Cerebellar cortex (tissue), 1 donor: ENCODE results near the gene PLXNB3.

Experiments
- DNase-seq: peaks from one replicate; pipeline ENCODE4 v3.0.0-alpha.2; 2015; ENCODE audit warnings: low spot score

Gene PLXNB3

DNA sequence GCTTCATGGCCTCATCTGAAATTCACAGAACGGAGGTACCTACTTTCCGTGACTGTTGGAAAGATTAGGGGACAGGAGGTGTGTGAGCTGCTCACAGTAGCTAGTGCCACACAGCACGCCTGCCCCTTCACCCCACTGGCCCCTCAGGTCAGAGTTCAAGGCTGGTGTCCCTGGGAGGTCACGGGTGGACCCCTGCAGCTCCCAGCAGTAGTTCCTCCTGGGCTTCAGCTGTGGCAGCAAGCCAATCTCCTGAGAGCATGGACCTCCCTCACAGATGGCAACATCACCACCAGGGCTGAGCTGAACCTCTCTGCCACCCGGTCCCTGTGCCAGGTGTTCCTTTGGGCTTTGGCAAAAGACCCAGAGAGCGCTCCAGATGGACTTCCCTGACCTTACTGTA is 28.3 kb downstream of the PLXNB3 start:
- no peak for DNase-seq

GRCh38 chrX:153793291-153793690 is 29.2 kb downstream of the PLXNB3 start:
- no peak for DNase-seq

DNA sequence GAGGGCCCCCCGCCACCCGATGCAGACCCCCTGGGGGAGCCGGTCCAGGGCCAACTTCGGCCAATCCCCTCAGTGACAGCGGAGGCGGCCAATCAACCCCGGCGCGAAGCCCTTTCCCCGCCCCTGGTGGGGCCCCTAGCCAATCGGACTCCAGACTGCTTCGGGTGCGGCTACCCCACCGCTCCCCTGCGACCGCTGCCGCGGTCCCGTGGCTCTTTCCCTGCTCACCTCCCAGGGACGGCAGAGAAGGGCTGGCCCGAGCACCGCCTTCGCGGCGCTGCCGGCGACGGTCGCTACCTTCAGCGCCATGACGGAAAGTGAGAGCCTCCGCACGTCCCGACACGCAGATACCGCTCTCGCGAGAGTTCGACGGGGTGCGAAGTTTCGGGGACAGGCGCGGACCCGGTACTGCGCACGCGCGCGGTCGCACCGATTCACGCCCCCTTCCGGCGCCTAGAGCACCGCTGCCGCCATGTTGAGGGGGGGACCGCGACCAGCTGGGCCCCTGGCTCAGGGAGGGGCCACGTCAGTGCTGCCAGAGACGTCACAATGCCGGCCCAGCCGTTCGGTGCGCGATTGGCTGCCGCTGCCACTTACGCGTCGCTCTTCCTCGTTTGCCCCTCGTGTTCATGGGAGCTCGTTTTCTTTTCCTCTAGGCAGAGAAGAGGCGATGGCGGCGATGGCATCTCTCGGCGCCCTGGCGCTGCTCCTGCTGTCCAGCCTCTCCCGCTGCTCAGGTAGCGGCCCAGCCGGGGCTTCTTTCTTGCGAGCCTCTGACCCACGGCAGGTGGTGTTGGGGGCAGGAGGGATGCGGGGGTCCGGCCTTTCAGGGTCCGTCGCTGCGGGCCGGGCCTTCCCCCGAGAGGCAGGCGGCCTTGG is 30.2 kb downstream of the PLXNB3 start, which contains the start of the genes IDH3G and SSR4:
Gene IDH3G, minus strand, starts transcription at position 358 of the 879 bp plus-strand sequence. Its CDS starts 49 bp downstream, at position 309.
Gene SSR4, plus strand, starts transcription at position 651 of the 879 bp plus-strand sequence. Its CDS starts 20 bp downstream, at position 671.
- peak; percentile 92 for DNase-seq

GRCh38 chrX:153794897-153795816 is 31.1 kb downstream of the PLXNB3 start:
- DNase-seq, result no peak

GRCh38 chrX:153797415-153798015 is 33.5 kb downstream of the PLXNB3 start:
- DNase-seq, result no peak

DNA sequence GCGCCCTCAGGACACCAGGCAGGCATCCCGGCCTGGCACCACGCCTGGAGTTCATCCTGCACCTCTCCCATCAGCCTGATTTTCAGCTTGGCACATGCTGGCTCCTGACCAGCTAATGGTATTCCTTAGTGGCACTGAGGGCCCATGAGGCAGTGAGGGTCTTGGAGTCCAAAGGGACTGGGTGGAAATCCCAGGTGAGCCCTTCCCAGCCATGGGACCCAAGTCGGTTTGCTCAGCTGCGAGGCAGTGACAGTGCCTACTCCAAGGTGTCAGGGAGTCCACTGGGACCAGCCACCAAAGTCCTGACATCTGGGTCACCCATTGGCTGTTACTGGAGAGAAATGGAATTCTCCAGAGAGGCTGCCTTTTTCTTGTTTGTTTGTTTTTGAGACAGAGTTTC is 35.3 kb downstream of the PLXNB3 start:
- DNase-seq, result no peak

GRCh38 chrX:153800177-153800722 is 36.2 kb downstream of the PLXNB3 start:
- no peak for DNase-seq

DNA sequence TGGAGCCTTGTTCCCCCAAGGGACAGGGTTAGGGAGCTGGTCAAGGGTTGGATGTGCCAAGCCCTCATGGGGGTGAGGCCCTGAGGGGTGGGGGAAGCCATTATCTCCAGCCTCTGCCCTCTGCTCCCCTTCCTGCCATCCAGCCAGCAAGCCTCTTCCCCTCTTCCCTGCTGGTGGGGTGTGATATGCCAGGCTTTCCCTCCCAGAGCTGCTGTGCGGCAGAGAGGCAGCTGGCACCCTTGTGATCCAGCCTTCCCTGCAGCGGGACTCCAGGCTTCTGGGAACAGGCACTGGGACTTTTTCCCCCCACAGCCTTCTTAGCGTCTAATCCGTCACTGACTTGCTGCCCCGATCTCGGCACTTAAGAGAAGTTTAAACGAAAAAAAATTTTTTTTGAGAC is 36.7 kb downstream of the PLXNB3 start:
- no peak for DNase-seq

GRCh38 chrX:153801669-153802068 is 37.6 kb downstream of the PLXNB3 start:
- DNase-seq, result no peak

- DNase-seq, result no peak
Observed at GRCh38 chrX:153802513-153803045, 38.5 kb downstream of the PLXNB3 start.

- DNase-seq, result no peak
Observed at GRCh38 chrX:153803211-153804099, 39.4 kb downstream of the PLXNB3 start.

GRCh38 chrX:153804100-153804595 is 40.1 kb downstream of the PLXNB3 start:
- DNase-seq, result no peak

- no peak for DNase-seq
Observed at GRCh38 chrX:153804621-153805020, 40.6 kb downstream of the PLXNB3 start.

DNA sequence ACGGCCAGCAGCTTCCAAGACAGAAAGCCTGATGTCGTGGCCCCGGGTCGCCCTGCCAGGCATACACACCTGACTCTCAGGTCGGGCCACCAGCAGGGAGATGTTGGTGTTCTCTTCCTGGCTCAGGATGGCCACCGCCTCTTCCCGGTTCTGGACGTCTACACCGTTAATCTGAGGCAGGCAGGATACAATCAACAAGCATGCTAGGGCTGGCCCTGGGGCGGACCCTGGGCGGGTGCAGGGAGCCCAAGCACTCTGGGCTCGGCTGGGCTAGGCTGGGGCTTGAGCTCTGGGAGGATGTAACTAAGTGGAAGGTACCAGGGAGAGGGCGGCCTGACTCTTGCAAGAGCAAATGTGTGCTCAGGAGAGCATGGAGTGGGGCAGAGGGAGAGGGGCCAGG is 41.4 kb downstream of the PLXNB3 start:
- DNase-seq, result no peak

DNA sequence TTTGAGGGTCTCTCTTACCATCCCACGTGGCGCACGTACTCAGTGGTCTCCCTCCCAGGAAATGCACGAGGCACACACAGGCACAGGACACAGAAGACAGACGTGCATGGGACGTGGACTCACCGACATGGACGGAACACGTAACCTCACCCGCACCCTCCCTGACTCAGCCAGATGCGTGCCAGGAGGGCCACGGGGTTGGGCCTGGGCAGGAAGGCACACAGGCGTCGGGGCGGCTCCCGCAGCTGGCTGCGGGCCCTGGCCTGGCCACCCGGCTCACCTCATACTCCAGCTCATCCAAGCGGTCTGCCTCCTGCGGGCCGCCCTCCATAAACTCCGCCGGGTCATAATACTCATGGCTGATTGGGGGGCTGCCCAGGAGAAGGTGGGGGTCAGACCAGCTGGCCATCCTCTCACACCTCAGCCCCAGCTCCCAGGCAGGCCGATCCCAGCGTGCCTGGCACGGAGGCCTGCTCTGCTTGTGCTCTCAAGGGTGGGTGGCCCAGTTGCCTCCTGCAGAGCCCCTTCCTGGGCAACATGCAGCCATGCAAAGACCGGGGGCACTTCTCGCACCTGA is 43.0 kb downstream of the PLXNB3 start:
- DNase-seq, result no peak

- DNase-seq, result no peak
Observed at GRCh38 chrX:153807976-153808375, 43.9 kb downstream of the PLXNB3 start.

DNA sequence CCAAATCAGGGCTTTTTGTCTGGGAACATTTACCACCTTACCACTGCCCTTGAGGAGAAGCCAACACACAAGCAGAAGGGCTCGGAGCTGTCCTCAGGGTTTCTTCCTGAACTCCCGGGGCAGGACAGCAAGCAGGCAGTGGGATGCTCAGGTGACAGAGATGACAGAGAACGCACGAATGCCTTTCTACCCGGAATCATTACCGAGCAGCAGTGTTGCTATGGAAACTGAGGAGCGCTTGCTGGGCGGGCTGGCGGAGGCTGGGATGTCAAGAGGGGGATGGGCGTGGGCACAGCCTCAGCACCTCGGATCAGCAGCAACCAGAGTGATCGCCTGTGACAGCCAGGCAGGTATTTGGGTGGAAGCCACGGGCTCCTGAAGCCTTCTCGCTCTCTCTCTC is 48.2 kb downstream of the PLXNB3 start:
- DNase-seq, result peak; percentile 52

GRCh38 chrX:153813161-153813560 is 49.1 kb downstream of the PLXNB3 start:
- no peak for DNase-seq

DNA sequence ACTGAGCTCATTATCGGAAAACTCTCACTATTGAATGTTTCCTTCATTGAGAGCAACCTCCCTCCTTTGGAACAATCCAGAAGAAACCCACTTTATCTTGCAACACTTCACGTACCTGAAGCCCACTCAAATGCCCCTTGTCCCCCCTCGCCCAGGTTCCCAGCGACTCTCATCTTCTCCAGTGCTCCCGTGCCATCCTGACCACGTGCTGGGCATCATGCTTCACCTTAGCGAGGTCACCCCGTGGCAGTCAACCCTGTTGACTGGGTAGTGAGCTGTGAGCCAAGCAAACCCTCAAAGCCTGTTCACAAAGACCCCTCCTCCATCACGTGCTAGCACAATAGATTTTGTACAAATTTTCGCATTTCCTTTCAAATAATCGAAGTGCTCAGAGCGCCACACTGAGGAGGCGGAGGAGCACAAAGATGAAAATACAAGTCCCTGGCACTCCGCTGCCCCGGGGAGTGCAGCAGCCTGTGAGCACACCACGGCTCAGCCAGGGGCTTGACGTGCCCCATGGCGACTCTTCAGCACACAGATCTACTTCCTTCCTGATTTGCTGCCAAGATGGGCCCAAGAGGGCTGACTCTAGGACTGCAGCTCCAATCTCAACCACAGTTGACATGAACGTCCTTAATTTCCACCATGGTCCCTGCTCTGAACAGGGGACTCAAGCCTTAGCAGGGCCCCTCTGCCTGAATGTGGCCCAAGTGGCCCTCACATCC is 50.7 kb downstream of the PLXNB3 start:
- DNase-seq, result no peak
